Measurements from ENCODE around the gene CSE1L. TPM values are rescaled to one million over a fixed set of nuclear protein-coding genes. Genes with fewer than 3 reads are reported as not detected.

The CSE1L gene
- total RNA-seq, 1 experiment from 2014 or later: 246 TPM

DNA sequence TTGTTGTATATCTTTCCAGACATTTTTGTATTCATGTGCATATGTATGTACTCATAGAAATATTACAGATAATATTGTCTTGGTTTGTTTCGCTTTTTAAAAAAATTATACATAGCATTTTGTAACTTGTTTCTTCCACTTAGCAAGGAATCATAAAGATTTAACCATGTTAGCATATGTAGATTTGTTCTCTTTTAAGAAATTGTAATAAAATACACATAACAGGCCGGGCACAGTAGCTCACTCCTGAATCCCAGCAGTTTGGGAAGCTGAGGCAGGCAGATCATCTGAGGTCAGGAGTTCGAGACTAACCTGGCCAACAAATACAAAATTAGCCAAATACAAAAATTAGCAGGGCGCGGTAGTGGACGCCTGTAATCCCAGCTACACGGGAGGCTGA lies 44.4 kb upstream of the CSE1L start:
- Mint-ChIP-seq H3K4me1 (peaks cover 0 to 4% of the 10 kb centered on the region in 2 experiments; a peak in 2 of 4 replicates), H3K9me3 (no peaks in the 10 kb centered on the region), H3K27me3 (ENCODE audit: low read depth) (no peaks in the 10 kb centered on the region), H3K4me3 (no peak overlapping the region), H3K36me3 (ENCODE audit: insufficient read depth in 1 of 3, low read depth in 3 of 3) (peaks cover 13 to 46% (median 30%) of the 10 kb centered on the region in 3 experiments; a peak in 6 of 7 replicates), H3K27ac (no peak overlapping the region)
- Histone ChIP-seq H3K4ac (ENCODE audit: low read depth, low read length) (no peak overlapping the region), H2AFZ (ENCODE audit: low read length) (no peak overlapping the region), H3K79me1 (ENCODE audit: insufficient read depth, low read depth, low read length, poor library complexity, severe bottlenecking) (no peaks in the 10 kb centered on the region), H2BK120ac (ENCODE audit: low read depth, low read length, poor library complexity, severe bottlenecking) (no peak overlapping the region), H3K23ac (ENCODE audit: insufficient read length, low read depth, low read length) (no peak overlapping the region), H3K4me1 (ENCODE audit: insufficient read depth, low read length) (no peaks in the 10 kb centered on the region), H2BK15ac (ENCODE audit: low read depth, low read length) (no peak overlapping the region), H3K14ac (ENCODE audit: insufficient read depth, low read length) (no peak overlapping the region), H3K4me2 (ENCODE audit: insufficient read depth, insufficient read length, low read length) (no peak overlapping the region), H2BK5ac (ENCODE audit: insufficient read length, low read length) (no peak overlapping the region), H4K20me1 (ENCODE audit: control insufficient read depth, insufficient read depth, insufficient read length) (no peaks in the 10 kb centered on the region), H4K5ac (ENCODE audit: insufficient read length, low read depth, low read length) (no peak overlapping the region), H3K18ac (ENCODE audit: insufficient read length, low read depth, low read length) (no peak overlapping the region), H3K9ac (ENCODE audit: extremely low read depth, insufficient read length, low read length) (no peak overlapping the region), H3K56ac (ENCODE audit: insufficient read length, low read depth, low read length) (no peak overlapping the region), H2BK20ac (ENCODE audit: low read depth, low read length, poor library complexity, severe bottlenecking) (no peak overlapping the region), H3K9me3 (ENCODE audit: control insufficient read depth, low read depth, low read length) (no peaks in the 10 kb centered on the region), H4K8ac (replicated peaks; ENCODE audit: insufficient read length, low read depth, low read length) (no peak overlapping the region), H3K79me2 (ENCODE audit: insufficient read depth, low read length) (no peaks in the 10 kb centered on the region), H3T11ph (ENCODE audit: low read length) (no peak overlapping the region), H2BK12ac (ENCODE audit: insufficient read length, low read depth, low read length) (no peak overlapping the region), H2AK5ac (ENCODE audit: insufficient read length, low read length) (no peak overlapping the region), H3K27ac (ENCODE audit: insufficient read length, low read depth, low read length) (no peak overlapping the region), H3K27me3 (ENCODE audit: insufficient read depth, low read length) (no peaks in the 10 kb centered on the region), H3K23me2 (ENCODE audit: insufficient read length, low read depth, low read length, poor library complexity, severe bottlenecking) (no peaks in the 10 kb centered on the region), H4K91ac (ENCODE audit: insufficient read length, low read depth, low read length) (no peak overlapping the region)
- TF ChIP-seq, protein P1, sequence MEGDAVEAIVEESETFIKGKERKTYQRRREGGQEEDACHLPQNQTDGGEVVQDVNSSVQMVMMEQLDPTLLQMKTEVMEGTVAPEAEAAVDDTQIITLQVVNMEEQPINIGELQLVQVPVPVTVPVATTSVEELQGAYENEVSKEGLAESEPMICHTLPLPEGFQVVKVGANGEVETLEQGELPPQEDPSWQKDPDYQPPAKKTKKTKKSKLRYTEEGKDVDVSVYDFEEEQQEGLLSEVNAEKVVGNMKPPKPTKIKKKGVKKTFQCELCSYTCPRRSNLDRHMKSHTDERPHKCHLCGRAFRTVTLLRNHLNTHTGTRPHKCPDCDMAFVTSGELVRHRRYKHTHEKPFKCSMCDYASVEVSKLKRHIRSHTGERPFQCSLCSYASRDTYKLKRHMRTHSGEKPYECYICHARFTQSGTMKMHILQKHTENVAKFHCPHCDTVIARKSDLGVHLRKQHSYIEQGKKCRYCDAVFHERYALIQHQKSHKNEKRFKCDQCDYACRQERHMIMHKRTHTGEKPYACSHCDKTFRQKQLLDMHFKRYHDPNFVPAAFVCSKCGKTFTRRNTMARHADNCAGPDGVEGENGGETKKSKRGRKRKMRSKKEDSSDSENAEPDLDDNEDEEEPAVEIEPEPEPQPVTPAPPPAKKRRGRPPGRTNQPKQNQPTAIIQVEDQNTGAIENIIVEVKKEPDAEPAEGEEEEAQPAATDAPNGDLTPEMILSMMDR (conservative IDR thresholded peaks at IDR 0.05): no peak
- DNase-seq: no peak
- WGBS (ENCODE audit: extremely low coverage, insufficient read length, low lambda C conversion rate): no CpG with 5 or more reads among the region's 7 CpGs

Measured in H9 (cell line).